Spinal cord (tissue), 10 donors: ENCODE results near the gene NEURL1B. TPM values are rescaled to one million over a fixed set of nuclear protein-coding genes. Genes with fewer than 3 reads are reported as not detected.

ENCODE experiments used
- DNase-seq, 6 donors: peaks; one replicate each; pipeline versions ENCODE4 v3.0.0 to v3.0.0-alpha.2; 2013 to 2015; ENCODE audit warnings: low spot score in 6 of 6, low read depth in 4 of 6
- H3K27ac ChIP-seq: one replicate; pipeline ENCODE4 v1.5.1; 2013; ENCODE audit warnings: low read depth, low read length, control low read depth
- H3K27me3 ChIP-seq: one replicate; pipeline ENCODE4 v1.6.1; 2013; ENCODE audit warnings: low read length; ENCODE audit not compliant: control insufficient read depth, insufficient read depth
- H3K36me3 ChIP-seq: one replicate; pipeline ENCODE4 v1.6.1; 2013; ENCODE audit warnings: low read length; ENCODE audit not compliant: control insufficient read depth, insufficient read depth
- H3K4me1 ChIP-seq: one replicate; pipeline ENCODE4 v1.6.1; 2013; ENCODE audit warnings: low read length; ENCODE audit not compliant: control insufficient read depth, insufficient read depth
- H3K4me3 ChIP-seq: one replicate; pipeline ENCODE4 v1.5.1; 2013; ENCODE audit warnings: low read depth, low read length, control low read depth
- H3K9me3 ChIP-seq: one replicate; pipeline ENCODE4 v1.6.1; 2013; ENCODE audit warnings: low read length; ENCODE audit not compliant: control insufficient read depth, insufficient read depth
- WGBS: methylation state at CpG from one replicate; pipeline ENCODE4 v1.1.5; 2013; ENCODE audit warnings: missing lambda C conversion rate; ENCODE audit not compliant: insufficient coverage; 5-methylcytosine and 5-hydroxymethylcytosine counted together
- long read RNA-seq, 4 donors: transcript quantifications; one replicate each; lab custom pipeline, GENCODE V29; 2026
- polyA plus RNA-seq, 2 donors: library from polyadenylated mRNA; unstranded; fragments of 120-200 nt; gene quantifications; one replicate each; pipeline ENCODE4 v1.2.1, GENCODE V29; 2013; ENCODE audit not compliant: insufficient read length in 2 of 2
- total RNA-seq, 2 donors: library from RNA; depleted of rRNA in 1 of 2; stranded (reverse); fragments of 120-200 nt in 1 of 2; fragments of >200 nt in 1 of 2; gene quantifications; one replicate each; pipeline versions ENCODE4 v1.2.3 to v1.2.4, GENCODE V29; 2013 to 2014
- donor health status: healthy.

Gene NEURL1B
- 10 to 100 TPM in 1 of 2 donors, 1 to 10 TPM in 1; 8.5 to 17.4 TPM for total RNA-seq
- 10 to 100 TPM; 15.9 to 17.1 TPM for polyA plus RNA-seq
- long read RNA-seq, donor 1, full-length matches to known transcripts, result 7 of 7 reads
- long read RNA-seq, donor 1, partial matches to known transcripts, result 0 of 7 reads
- long read RNA-seq, donor 1, other reads (novel, unspliced or antisense), result 0 of 7 reads
- long read RNA-seq, donor 2, full-length matches to known transcripts, result 2 of 2 reads
- long read RNA-seq, donor 2, partial matches to known transcripts, result 0 of 2 reads
- long read RNA-seq, donor 2, other reads (novel, unspliced or antisense), result 0 of 2 reads
- long read RNA-seq, donor 3, partial matches to known transcripts, result 6 of 6 reads
- long read RNA-seq, donor 3, other reads (novel, unspliced or antisense), result 0 of 6 reads
- long read RNA-seq, donor 4, full-length matches to known transcripts, result 2 of 2 reads
- long read RNA-seq, donor 4, partial matches to known transcripts, result 0 of 2 reads
- long read RNA-seq, donor 4, other reads (novel, unspliced or antisense), result 0 of 2 reads

- DNase-seq, result peak in 5 of 6 donors; percentile 49 to 93 (median 65)
- Histone ChIP-seq H3K27me3 (no peaks in the 10 kb centered on the region), H3K27ac (peak within 1 kb of the TSS; percentile 76), H3K9me3 (no peaks in the 10 kb centered on the region), H3K36me3 (peaks cover 4% of the 10 kb centered on the region), H3K4me1 (peaks cover 37% of the 10 kb centered on the region), H3K4me3 (peak within 1 kb of the TSS; percentile 65)
- WGBS, result under 1% methylated on average over 54 of the region's 54 CpGs
These were observed at the start of gene NEURL1B for GRCh38 chr5:172640822-172641358. TSS of gene NEURL1B (plus strand) at chr5:172641263. CDS start at chr5:172641407, 144 bp downstream.

GRCh38 chr5:172591636-172592035 is 49.4 kb upstream of the NEURL1B start:
- Histone ChIP-seq H3K9me3 (no peaks in the 10 kb centered on the region), H3K27me3 (no peaks in the 10 kb centered on the region), H3K27ac (no peak overlapping the region), H3K4me1 (no peaks in the 10 kb centered on the region), H3K36me3 (no peaks in the 10 kb centered on the region), H3K4me3 (no peak overlapping the region)
- 91% methylated on average over 3 of the region's 6 CpGs for WGBS
- no peak for DNase-seq

- Histone ChIP-seq H3K4me3 (no peak overlapping the region), H3K9me3 (no peaks in the 10 kb centered on the region), H3K4me1 (no peaks in the 10 kb centered on the region), H3K27ac (no peak overlapping the region), H3K36me3 (no peaks in the 10 kb centered on the region), H3K27me3 (no peaks in the 10 kb centered on the region)
- WGBS, result 89% methylated on average over 5 of the region's 5 CpGs
- no peak for DNase-seq
These were observed 48.2 kb upstream of the NEURL1B start for GRCh38 chr5:172592881-172593280.

- peaks cover 3% of the 10 kb centered on the region for H3K4me1 ChIP-seq
- H3K4me3 ChIP-seq, result no peak overlapping the region
- H3K9me3 ChIP-seq, result no peaks in the 10 kb centered on the region
- H3K36me3 ChIP-seq, result no peaks in the 10 kb centered on the region
- DNase-seq, result no peak
- H3K27me3 ChIP-seq, result no peaks in the 10 kb centered on the region
- 79% methylated on average over 9 of the region's 12 CpGs for WGBS
- no peak overlapping the region for H3K27ac ChIP-seq
These were observed 47.8 kb upstream of the NEURL1B start for GRCh38 chr5:172593306-172593705.

GRCh38 chr5:172593721-172594235 is 47.3 kb upstream of the NEURL1B start:
- DNase-seq, result no peak
- no peak overlapping the region for H3K27ac ChIP-seq
- H3K4me1 ChIP-seq, result peaks cover 5% of the 10 kb centered on the region
- H3K4me3 ChIP-seq, result no peak overlapping the region
- no peaks in the 10 kb centered on the region for H3K9me3 ChIP-seq
- no peaks in the 10 kb centered on the region for H3K36me3 ChIP-seq
- no peaks in the 10 kb centered on the region for H3K27me3 ChIP-seq
- 89% methylated on average over 6 of the region's 8 CpGs for WGBS

GRCh38 chr5:172594431-172594830 is 46.6 kb upstream of the NEURL1B start:
- H3K27ac ChIP-seq, result no peak overlapping the region
- no peak for DNase-seq
- H3K36me3 ChIP-seq, result no peaks in the 10 kb centered on the region
- H3K4me1 ChIP-seq, result peaks cover 5% of the 10 kb centered on the region
- WGBS, result 70% methylated on average over 4 of the region's 8 CpGs
- H3K4me3 ChIP-seq, result no peak overlapping the region
- no peaks in the 10 kb centered on the region for H3K9me3 ChIP-seq
- no peaks in the 10 kb centered on the region for H3K27me3 ChIP-seq

- no peaks in the 10 kb centered on the region for H3K36me3 ChIP-seq
- H3K27ac ChIP-seq, result no peak overlapping the region
- no peaks in the 10 kb centered on the region for H3K9me3 ChIP-seq
- 91% methylated on average over 9 of the region's 9 CpGs for WGBS
- no peak for DNase-seq
- no peaks in the 10 kb centered on the region for H3K27me3 ChIP-seq
- H3K4me3 ChIP-seq, result no peak overlapping the region
- H3K4me1 ChIP-seq, result peaks cover 5% of the 10 kb centered on the region
These were observed 46.1 kb upstream of the NEURL1B start for GRCh38 chr5:172594867-172595466.

GRCh38 chr5:172595596-172596455 is 45.2 kb upstream of the NEURL1B start:
- H3K27ac ChIP-seq, result no peak overlapping the region
- DNase-seq, result no peak
- H3K4me3 ChIP-seq, result no peak overlapping the region
- H3K36me3 ChIP-seq, result no peaks in the 10 kb centered on the region
- H3K27me3 ChIP-seq, result no peaks in the 10 kb centered on the region
- H3K4me1 ChIP-seq, result peaks cover 9% of the 10 kb centered on the region
- WGBS, result 96% methylated on average over 11 of the region's 14 CpGs
- H3K9me3 ChIP-seq, result no peaks in the 10 kb centered on the region

- DNase-seq, result no peak
- no peak overlapping the region for H3K27ac ChIP-seq
- no peaks in the 10 kb centered on the region for H3K27me3 ChIP-seq
- H3K4me1 ChIP-seq, result peaks cover 12% of the 10 kb centered on the region
- H3K9me3 ChIP-seq, result no peaks in the 10 kb centered on the region
- no peak overlapping the region for H3K4me3 ChIP-seq
- 97% methylated on average over 7 of the region's 7 CpGs for WGBS
- no peaks in the 10 kb centered on the region for H3K36me3 ChIP-seq
These were observed 44.3 kb upstream of the NEURL1B start for GRCh38 chr5:172596638-172597231.
